Neural progenitor cell (in vitro differentiated cells): ENCODE measurements around the gene OPCML.

Experiments used
- EZH2 ChIP-seq: fragments of 200-600 bp; sonication (generic); IDR thresholded peaks from 2 replicates; pipeline ENCODE4 v1.6.1; 2017; ENCODE audit warnings: antibody characterized with exemption, mild to moderate bottlenecking, moderate library complexity
- TF ChIP-seq, protein P1 (sequence below): fragments of 200-600 bp; sonication (generic); IDR thresholded peaks from 2 replicates; pipeline ENCODE4 v1.5.1; 2017; ENCODE audit warnings: antibody characterized with exemption, mild to moderate bottlenecking

DNA sequence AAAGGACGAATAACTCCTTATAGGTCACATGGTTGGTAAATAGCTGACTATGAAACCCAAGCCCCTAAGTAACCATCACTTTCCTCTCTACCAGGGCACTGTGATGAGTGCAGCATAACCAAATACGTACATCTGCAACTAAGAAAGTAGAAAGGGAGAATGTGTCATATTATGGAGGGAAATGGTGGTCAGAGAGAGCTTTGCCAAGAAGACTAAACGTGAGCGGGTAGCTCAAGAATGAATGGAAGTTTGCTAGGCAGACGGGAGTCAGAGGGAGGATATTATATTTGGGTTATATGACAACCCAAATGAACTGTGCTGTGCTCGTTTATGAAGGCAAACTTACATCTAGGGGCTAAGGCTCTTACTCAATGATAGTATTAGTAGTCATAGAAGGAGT is 537.3 kb downstream of the OPCML start:
- TF ChIP-seq, protein P1, sequence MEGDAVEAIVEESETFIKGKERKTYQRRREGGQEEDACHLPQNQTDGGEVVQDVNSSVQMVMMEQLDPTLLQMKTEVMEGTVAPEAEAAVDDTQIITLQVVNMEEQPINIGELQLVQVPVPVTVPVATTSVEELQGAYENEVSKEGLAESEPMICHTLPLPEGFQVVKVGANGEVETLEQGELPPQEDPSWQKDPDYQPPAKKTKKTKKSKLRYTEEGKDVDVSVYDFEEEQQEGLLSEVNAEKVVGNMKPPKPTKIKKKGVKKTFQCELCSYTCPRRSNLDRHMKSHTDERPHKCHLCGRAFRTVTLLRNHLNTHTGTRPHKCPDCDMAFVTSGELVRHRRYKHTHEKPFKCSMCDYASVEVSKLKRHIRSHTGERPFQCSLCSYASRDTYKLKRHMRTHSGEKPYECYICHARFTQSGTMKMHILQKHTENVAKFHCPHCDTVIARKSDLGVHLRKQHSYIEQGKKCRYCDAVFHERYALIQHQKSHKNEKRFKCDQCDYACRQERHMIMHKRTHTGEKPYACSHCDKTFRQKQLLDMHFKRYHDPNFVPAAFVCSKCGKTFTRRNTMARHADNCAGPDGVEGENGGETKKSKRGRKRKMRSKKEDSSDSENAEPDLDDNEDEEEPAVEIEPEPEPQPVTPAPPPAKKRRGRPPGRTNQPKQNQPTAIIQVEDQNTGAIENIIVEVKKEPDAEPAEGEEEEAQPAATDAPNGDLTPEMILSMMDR = no peak
- TF ChIP-seq EZH2 = no peak
